Osteoblast (primary cell): ENCODE measurements around the gene SLC39A9. TPM values are rescaled to one million over a fixed set of nuclear protein-coding genes. Genes with fewer than 3 reads are reported as not detected.

Experiments used
- DNase-seq: peaks from one replicate; pipeline ENCODE4 v3.0.0; 2011; ENCODE audit warnings: low spot score, mixed read lengths; ENCODE audit not compliant: insufficient read length; ENCODE audit errors: missing footprints
- H2AFZ ChIP-seq: 2 replicates; pipeline ENCODE4 v1.6.0; 2011; ENCODE audit warnings: mild to moderate bottlenecking, low read length
- H3K27ac ChIP-seq: 2 replicates; pipeline ENCODE4 v1.5.1; 2011; ENCODE audit warnings: mild to moderate bottlenecking, low read depth, low read length, moderate library complexity
- H3K27me3 ChIP-seq: 2 replicates; pipeline ENCODE4 v1.6.0; 2012; ENCODE audit warnings: mild to moderate bottlenecking, control low read depth, inconsistent platforms, low read length, moderate library complexity; ENCODE audit not compliant: insufficient read depth
- H3K36me3 ChIP-seq: 2 replicates; pipeline ENCODE4 v1.5.1; 2011; ENCODE audit warnings: mild to moderate bottlenecking, low read length, control low read depth, moderate library complexity; ENCODE audit not compliant: insufficient read depth
- H3K4me1 ChIP-seq: 2 replicates; pipeline ENCODE4 v1.5.1; 2011; ENCODE audit warnings: mild to moderate bottlenecking, low read length, control low read depth, moderate library complexity; ENCODE audit not compliant: insufficient read depth
- H3K4me2 ChIP-seq: 2 replicates; pipeline ENCODE4 v1.6.0; 2011; ENCODE audit warnings: mild to moderate bottlenecking, low read length; ENCODE audit not compliant: insufficient read depth
- H3K4me3 ChIP-seq: fragments of 200-600 bp; sonication (generic); 3 replicates; pipeline ENCODE4 v1.5.1; 2012; ENCODE audit warnings: mild to moderate bottlenecking, low read length, inconsistent platforms; ENCODE audit not compliant: insufficient read depth
- H3K79me2 ChIP-seq: 2 replicates; pipeline ENCODE4 v1.6.0; 2012; ENCODE audit warnings: mild to moderate bottlenecking, low read length, control low read depth, inconsistent platforms; ENCODE audit not compliant: insufficient read depth
- H3K9me3 ChIP-seq: 2 replicates; pipeline ENCODE4 v1.5.1; 2011; ENCODE audit warnings: low read depth, low read length, control low read depth
- H4K20me1 ChIP-seq: 2 replicates; pipeline ENCODE4 v1.6.0; 2012; ENCODE audit warnings: mild to moderate bottlenecking, low read length, control low read depth; ENCODE audit not compliant: insufficient read depth
- total RNA-seq: library from RNA; depleted of rRNA; stranded (reverse); fragments of >200 nt; gene quantifications from 2 replicates; pipeline ENCODE4 v1.2.3, GENCODE V29; 2012
- TF ChIP-seq, protein P1 (sequence below): IDR thresholded peaks from 2 replicates; pipeline ENCODE4 v1.5.1; 2011; ENCODE audit warnings: mild to moderate bottlenecking, low read depth, low read length, moderate library complexity; ENCODE audit errors: extremely low read depth

Gene SLC39A9
- total RNA-seq, 1 donor: 163 TPM

DNA sequence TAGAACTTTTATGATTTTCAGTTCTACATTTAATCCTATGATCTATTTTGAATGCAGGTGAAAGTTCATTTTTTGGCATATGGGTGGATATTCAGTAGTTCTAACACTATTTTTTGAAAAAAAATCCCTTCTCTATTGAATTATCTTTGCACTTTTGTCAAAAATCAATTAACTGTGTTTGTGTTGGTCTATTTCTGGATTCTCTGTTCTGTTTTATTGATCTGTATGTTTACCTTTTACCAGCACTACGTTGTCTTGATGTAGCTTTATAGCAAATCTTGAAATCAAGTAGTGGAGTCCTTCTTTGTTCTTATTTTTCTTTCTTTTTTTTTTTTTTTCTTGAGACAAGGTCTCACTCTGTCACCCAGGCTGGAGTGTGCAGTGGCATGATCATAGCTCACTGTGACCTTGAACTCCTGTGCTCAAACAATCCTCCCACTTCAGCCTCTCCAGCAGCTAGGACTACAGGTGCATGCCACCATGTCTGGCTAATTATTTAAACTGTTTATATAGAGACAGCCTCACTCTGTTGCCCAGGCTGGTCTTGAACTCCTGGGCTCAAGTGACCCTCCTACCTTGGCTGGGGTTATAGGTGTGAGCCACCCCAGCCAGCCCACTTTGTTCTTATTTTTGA is 31.9 kb downstream of the SLC39A9 start:
- Histone ChIP-seq H3K4me1 (no peaks in the 10 kb centered on the region), H3K36me3 (peaks cover 21% of the 10 kb centered on the region), H3K27me3 (no peaks in the 10 kb centered on the region), H2AFZ (no peak overlapping the region), H4K20me1 (peaks cover 16% of the 10 kb centered on the region), H3K79me2 (peaks cover 48% of the 10 kb centered on the region), H3K4me3 (no peak overlapping the region), H3K4me2 (no peak overlapping the region), H3K27ac (no peak overlapping the region), H3K9me3 (no peaks in the 10 kb centered on the region)
- no peak for DNase-seq
- TF ChIP-seq, protein P1, sequence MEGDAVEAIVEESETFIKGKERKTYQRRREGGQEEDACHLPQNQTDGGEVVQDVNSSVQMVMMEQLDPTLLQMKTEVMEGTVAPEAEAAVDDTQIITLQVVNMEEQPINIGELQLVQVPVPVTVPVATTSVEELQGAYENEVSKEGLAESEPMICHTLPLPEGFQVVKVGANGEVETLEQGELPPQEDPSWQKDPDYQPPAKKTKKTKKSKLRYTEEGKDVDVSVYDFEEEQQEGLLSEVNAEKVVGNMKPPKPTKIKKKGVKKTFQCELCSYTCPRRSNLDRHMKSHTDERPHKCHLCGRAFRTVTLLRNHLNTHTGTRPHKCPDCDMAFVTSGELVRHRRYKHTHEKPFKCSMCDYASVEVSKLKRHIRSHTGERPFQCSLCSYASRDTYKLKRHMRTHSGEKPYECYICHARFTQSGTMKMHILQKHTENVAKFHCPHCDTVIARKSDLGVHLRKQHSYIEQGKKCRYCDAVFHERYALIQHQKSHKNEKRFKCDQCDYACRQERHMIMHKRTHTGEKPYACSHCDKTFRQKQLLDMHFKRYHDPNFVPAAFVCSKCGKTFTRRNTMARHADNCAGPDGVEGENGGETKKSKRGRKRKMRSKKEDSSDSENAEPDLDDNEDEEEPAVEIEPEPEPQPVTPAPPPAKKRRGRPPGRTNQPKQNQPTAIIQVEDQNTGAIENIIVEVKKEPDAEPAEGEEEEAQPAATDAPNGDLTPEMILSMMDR: no peak

DNA sequence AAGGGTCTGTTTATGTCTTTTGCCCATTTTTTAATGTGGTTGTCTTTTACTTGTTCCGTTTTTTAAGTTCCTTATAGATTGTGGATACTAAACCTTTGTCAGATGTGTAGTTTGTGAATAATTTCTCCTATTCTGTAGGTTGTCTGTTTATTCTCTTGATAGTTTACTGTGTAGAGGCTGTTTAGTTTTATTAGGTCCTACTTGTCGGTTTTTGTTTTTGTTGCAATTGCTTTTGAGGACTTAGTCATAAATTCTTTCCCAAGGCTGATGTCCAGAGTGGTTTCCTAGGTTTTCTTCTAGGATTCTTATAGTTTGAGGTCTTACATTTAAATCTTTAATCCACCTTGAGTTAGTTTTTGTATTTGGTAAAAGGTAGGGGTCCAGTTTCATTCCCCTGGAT is 33.9 kb downstream of the SLC39A9 start:
- peaks cover 23% of the 10 kb centered on the region for H4K20me1 ChIP-seq
- peak; percentile 35 for DNase-seq
- TF ChIP-seq, protein P1: no peak

DNA sequence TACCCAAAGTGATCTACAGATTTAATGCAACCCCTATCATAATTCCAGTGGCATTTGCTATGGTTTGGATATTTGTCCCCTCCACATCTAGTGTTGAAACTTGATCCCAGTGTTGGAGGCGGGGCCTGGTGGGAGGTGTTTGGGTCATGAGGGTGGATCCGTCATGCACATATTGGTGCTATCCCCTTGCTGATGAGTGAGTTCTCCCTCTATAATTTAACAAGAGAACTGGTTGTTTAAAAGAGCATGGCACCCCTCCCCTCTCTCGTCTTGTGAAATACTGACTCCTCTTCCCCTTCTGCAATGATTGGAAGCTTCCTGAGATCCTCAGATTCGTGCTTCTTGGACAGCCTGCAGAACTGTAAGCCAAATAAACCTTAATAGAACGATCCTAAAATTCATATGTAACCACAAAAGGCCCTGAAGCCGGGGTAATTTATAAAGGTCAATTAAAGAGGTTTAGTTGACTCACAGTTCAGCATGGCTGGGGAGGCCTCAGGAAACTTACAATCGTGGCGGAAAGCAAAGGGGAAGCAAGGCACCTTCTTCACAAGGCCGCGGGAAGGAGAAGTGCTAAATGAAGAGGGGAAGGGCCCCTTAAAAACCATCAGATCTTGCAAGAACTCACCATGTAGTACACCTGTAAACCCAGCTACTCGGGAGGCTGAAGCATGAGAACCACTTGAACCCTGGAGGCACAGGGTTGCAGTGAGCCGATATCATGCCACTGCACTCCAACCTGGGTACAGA is 41.2 kb downstream of the SLC39A9 start:
- no peaks in the 10 kb centered on the region for H3K9me3 ChIP-seq
- peaks cover 4% of the 10 kb centered on the region for H3K36me3 ChIP-seq
- no peaks in the 10 kb centered on the region for H3K27me3 ChIP-seq
- H3K4me2 ChIP-seq: no peak overlapping the region
- no peak overlapping the region for H3K4me3 ChIP-seq
- no peak overlapping the region for H3K27ac ChIP-seq
- peaks cover 50% of the 10 kb centered on the region for H3K79me2 ChIP-seq
- no peak overlapping the region for H2AFZ ChIP-seq
- peaks cover 15% of the 10 kb centered on the region for H4K20me1 ChIP-seq
- TF ChIP-seq, protein P1: no peak
- no peak for DNase-seq
- H3K4me1 ChIP-seq: no peaks in the 10 kb centered on the region

More for the DNA sequence above, 33.9 kb downstream of the SLC39A9 start:
- peaks cover 53% of the 10 kb centered on the region for H3K79me2 ChIP-seq
- no peaks in the 10 kb centered on the region for H3K4me1 ChIP-seq
- no peak overlapping the region for H3K4me2 ChIP-seq
- H3K36me3 ChIP-seq: peaks cover 2% of the 10 kb centered on the region
- no peak overlapping the region for H2AFZ ChIP-seq
- H3K27ac ChIP-seq: no peak overlapping the region
- no peak overlapping the region for H3K4me3 ChIP-seq
- H3K9me3 ChIP-seq: no peaks in the 10 kb centered on the region
- no peaks in the 10 kb centered on the region for H3K27me3 ChIP-seq

DNA sequence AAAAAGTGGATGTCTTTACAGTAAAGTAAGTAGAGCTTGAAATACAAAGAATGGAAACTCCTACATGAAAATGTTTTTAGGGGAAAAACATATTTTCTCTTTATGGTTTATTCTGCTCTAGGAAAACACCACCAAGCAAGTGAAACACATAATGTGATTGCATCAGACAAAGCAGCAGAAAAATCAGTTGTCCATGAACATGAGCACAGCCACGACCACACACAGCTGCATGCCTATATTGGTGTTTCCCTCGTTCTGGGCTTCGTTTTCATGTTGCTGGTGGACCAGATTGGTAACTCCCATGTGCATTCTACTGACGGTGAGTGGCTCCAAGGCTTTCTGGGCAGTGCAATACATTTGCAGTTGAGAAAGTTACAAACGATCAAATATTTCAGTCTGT is 43.5 kb downstream of the SLC39A9 start:
- Histone ChIP-seq H4K20me1 (peaks cover 2% of the 10 kb centered on the region), H3K36me3 (peaks cover 4% of the 10 kb centered on the region), H3K79me2 (peaks cover 37% of the 10 kb centered on the region), H3K9me3 (no peaks in the 10 kb centered on the region), H3K4me3 (no peak overlapping the region), H2AFZ (no peak overlapping the region), H3K27me3 (no peaks in the 10 kb centered on the region), H3K27ac (no peak overlapping the region), H3K4me1 (no peaks in the 10 kb centered on the region), H3K4me2 (no peak overlapping the region)
- peak; percentile 17 for DNase-seq
- TF ChIP-seq, protein P1: no peak
